OCI-LY7 (cell line): ENCODE results near the gene NALCN. TPM values are rescaled to one million over a fixed set of nuclear protein-coding genes. Genes with fewer than 3 reads are reported as not detected.

ENCODE experiments used
- BruUV-seq: library from RNA; stranded (reverse); fragments of 400-500 nt; replicated peaks from 2 replicates; lab custom pipeline; 2021; lab: Mats Ljungman, UMichigan
- CTCF ChIA-PET: fragments of 300-600 bp; sonication (Branson Sonifier 250); formaldehyde crosslinking; loops from one replicate; lab custom pipeline; 2022; ENCODE audit warnings: antibody characterized with exemption; ENCODE audit not compliant: unreplicated experiment; lab: Charles Lee
- POLR2A ChIA-PET: fragments of 300-600 bp; sonication (Branson Sonifier 250); formaldehyde crosslinking; loops from one replicate; lab custom pipeline; 2022; ENCODE audit warnings: antibody characterized with exemption; lab: Charles Lee
- DNase-seq: peaks from one replicate; pipeline ENCODE4 v3.0.0-alpha.2; 2015; ENCODE audit warnings: low spot score
- H2AFZ ChIP-seq: fragments of 200-600 bp; sonication (generic), shearing (Covaris generic); 2 replicates; pipeline ENCODE4 v1.6.1; 2014; ENCODE audit warnings: mild to moderate bottlenecking, antibody characterized with exemption, low read length, moderate library complexity
- H3K27ac ChIP-seq: fragments of 200-600 bp; sonication (generic); 2 replicates; pipeline ENCODE4 v1.5.1; 2014; ENCODE audit warnings: mixed run types, low read depth, mild to moderate bottlenecking, moderate library complexity, low read length, inconsistent platforms; ENCODE audit not compliant: poor library complexity, severe bottlenecking
- H3K36me3 ChIP-seq: fragments of 200-600 bp; sonication (generic); 2 replicates; pipeline ENCODE4 v1.6.1; 2014; ENCODE audit warnings: mild to moderate bottlenecking, antibody characterized with exemption, low read length, moderate library complexity, mixed read lengths; ENCODE audit not compliant: insufficient read depth
- H3K4me1 ChIP-seq: fragments of 200-600 bp; sonication (generic); 2 replicates; pipeline ENCODE4 v1.5.1; 2014; ENCODE audit warnings: mild to moderate bottlenecking, low read length; ENCODE audit not compliant: insufficient read depth, poor library complexity, severe bottlenecking
- H3K4me2 ChIP-seq: fragments of 200-600 bp; sonication (generic); 2 replicates; pipeline ENCODE4 v1.6.1; 2014; ENCODE audit warnings: mild to moderate bottlenecking, low read length
- H3K4me3 ChIP-seq: fragments of 200-600 bp; sonication (generic); 2 replicates; pipeline ENCODE4 v1.5.1; 2014; ENCODE audit warnings: mild to moderate bottlenecking, low read depth, low read length; ENCODE audit not compliant: poor library complexity, severe bottlenecking
- H3K79me2 ChIP-seq: fragments of 200-600 bp; sonication (generic); 2 replicates; pipeline ENCODE4 v1.6.1; 2016; ENCODE audit warnings: low read depth, mild to moderate bottlenecking, low read length, moderate library complexity, mixed read lengths; ENCODE audit not compliant: insufficient read depth
- H3K9me2 ChIP-seq: fragments of 200-600 bp; sonication (generic); 2 replicates; pipeline ENCODE4 v1.6.1; 2016; ENCODE audit warnings: mild to moderate bottlenecking, low read length, mixed read lengths; ENCODE audit not compliant: insufficient read depth
- H3K9me3 ChIP-seq: fragments of 200-600 bp; sonication (generic); 2 replicates; pipeline ENCODE4 v1.6.1; 2014; ENCODE audit warnings: mild to moderate bottlenecking, mixed run types, low read length, mixed read lengths
- H4K20me1 ChIP-seq: fragments of 200-600 bp; sonication (generic); 2 replicates; pipeline ENCODE4 v1.6.1; 2014; ENCODE audit warnings: mild to moderate bottlenecking, antibody characterized with exemption, low read length, moderate library complexity, mixed read lengths; ENCODE audit not compliant: insufficient read depth
- EZH2phosphoT487 ChIP-seq: fragments of 200-600 bp; sonication (generic); IDR thresholded peaks from 2 replicates; pipeline ENCODE4 v1.6.1; 2018; ENCODE audit warnings: low read depth, borderline replicate concordance, mild to moderate bottlenecking, mixed run types, antibody characterized with exemption, low read length, moderate library complexity, mixed read lengths
- intact Hi-C: fragments of 100-400 bp; cut with micrococcal nuclease; formaldehyde crosslinking; loops from one replicate; pipeline ENCODE4 v1.10.0; 2022; ENCODE audit not compliant: unreplicated experiment
- total RNA-seq, 2 experiments: library from RNA; depleted of rRNA in 1 of 2; stranded (reverse); fragments of >200 nt in 1 of 2; shearing (Covaris generic) in 1 of 2; gene quantifications; 2 replicates each; pipeline ENCODE4 v1.2.3, GENCODE V29; 2014 to 2022
- TF ChIP-seq, protein P1 (sequence below): fragments of 200-600 bp; sonication (generic); conservative IDR thresholded peaks from 2 replicates; pipeline ENCODE4 v1.5.1; 2014; ENCODE audit warnings: mild to moderate bottlenecking, antibody characterized with exemption, low read length, moderate library complexity, mixed read lengths

Gene NALCN
- total RNA-seq, 2 experiments from 2014 or later = not detected

DNA sequence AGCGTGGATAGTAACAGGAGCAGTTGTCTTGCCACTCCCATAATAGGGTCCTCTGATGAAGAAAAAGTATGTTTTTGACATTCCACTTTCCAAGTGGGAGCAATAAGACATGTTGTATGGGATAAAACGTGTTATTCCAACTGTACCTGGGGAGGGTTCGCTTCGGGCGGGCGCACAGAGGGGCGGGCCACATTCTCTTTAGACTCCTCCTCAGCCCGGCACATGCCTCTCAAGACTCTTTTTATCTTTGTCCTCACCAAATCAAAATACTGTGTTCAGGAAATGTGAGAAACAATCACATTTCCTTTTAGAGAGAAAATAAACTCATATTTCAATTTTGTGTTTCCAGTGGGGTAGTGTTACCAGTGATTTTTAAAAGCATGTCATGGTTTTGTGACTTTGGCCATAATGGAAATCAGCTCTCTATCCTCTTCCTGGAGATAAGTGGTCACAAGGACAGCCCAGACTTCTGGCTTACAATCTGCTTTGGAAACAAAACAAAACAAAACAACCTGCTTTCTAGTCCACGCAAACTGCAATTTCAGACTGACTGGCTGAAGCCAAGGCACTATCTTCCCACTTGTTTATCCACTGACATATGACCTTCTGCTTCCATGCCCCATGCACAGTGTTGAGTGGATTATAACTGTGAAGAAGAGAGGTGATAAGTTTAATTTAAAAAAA lies 276.1 kb downstream of the NALCN start:
- intact Hi-C loops = no loop called here
- H2AFZ ChIP-seq = no peak overlapping the region
- H3K36me3 ChIP-seq = no peaks in the 10 kb centered on the region
- H4K20me1 ChIP-seq = no peaks in the 10 kb centered on the region
- no peak for DNase-seq
- no TSS peak for BruUV-seq
- no peak overlapping the region for H3K4me2 ChIP-seq
- POLR2A ChIA-PET = no interaction called here
- H3K9me2 ChIP-seq = no peaks in the 10 kb centered on the region
- no peak overlapping the region for H3K4me3 ChIP-seq
- no peaks in the 10 kb centered on the region for H3K4me1 ChIP-seq
- CTCF ChIA-PET = no interaction called here
- H3K27ac ChIP-seq = no peak overlapping the region
- H3K9me3 ChIP-seq = no peaks in the 10 kb centered on the region
- H3K79me2 ChIP-seq = no peaks in the 10 kb centered on the region
- TF ChIP-seq, protein P1, sequence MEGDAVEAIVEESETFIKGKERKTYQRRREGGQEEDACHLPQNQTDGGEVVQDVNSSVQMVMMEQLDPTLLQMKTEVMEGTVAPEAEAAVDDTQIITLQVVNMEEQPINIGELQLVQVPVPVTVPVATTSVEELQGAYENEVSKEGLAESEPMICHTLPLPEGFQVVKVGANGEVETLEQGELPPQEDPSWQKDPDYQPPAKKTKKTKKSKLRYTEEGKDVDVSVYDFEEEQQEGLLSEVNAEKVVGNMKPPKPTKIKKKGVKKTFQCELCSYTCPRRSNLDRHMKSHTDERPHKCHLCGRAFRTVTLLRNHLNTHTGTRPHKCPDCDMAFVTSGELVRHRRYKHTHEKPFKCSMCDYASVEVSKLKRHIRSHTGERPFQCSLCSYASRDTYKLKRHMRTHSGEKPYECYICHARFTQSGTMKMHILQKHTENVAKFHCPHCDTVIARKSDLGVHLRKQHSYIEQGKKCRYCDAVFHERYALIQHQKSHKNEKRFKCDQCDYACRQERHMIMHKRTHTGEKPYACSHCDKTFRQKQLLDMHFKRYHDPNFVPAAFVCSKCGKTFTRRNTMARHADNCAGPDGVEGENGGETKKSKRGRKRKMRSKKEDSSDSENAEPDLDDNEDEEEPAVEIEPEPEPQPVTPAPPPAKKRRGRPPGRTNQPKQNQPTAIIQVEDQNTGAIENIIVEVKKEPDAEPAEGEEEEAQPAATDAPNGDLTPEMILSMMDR = no peak
- no peak for TF ChIP-seq EZH2phosphoT487

DNA sequence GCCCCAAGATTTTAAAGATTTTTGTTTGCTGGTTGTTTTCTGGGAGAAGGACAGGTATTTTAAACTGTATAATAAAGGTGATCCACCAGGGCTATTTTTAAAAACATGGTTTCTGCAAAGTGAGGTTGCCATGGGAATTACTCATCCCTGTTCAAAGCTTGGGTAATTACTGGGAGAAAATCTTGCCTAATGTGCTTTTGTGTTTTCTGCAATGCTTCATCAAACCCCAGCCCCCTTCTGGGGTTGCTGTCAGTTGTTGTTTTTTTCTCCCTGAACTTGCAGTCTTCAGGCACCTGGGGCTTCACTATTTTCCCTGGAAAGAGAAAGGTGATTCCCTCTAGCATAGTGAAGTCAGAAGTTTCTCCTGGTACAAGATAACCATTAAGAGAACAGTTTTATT lies 277.2 kb downstream of the NALCN start:
- no peak overlapping the region for H3K4me3 ChIP-seq
- H3K4me2 ChIP-seq = no peak overlapping the region
- no peaks in the 10 kb centered on the region for H3K9me3 ChIP-seq
- TF ChIP-seq, protein P1 = no peak
- TF ChIP-seq EZH2phosphoT487 = no peak
- H3K36me3 ChIP-seq = no peaks in the 10 kb centered on the region
- H4K20me1 ChIP-seq = no peaks in the 10 kb centered on the region
- H3K27ac ChIP-seq = no peak overlapping the region
- DNase-seq = no peak
- H3K4me1 ChIP-seq = no peaks in the 10 kb centered on the region
- ChIA-PET CTCF (no interaction called here), POLR2A (no interaction called here)
- H2AFZ ChIP-seq = no peak overlapping the region
- intact Hi-C loops = no loop called here
- H3K9me2 ChIP-seq = no peaks in the 10 kb centered on the region
- H3K79me2 ChIP-seq = no peaks in the 10 kb centered on the region
- BruUV-seq = no TSS peak

DNA sequence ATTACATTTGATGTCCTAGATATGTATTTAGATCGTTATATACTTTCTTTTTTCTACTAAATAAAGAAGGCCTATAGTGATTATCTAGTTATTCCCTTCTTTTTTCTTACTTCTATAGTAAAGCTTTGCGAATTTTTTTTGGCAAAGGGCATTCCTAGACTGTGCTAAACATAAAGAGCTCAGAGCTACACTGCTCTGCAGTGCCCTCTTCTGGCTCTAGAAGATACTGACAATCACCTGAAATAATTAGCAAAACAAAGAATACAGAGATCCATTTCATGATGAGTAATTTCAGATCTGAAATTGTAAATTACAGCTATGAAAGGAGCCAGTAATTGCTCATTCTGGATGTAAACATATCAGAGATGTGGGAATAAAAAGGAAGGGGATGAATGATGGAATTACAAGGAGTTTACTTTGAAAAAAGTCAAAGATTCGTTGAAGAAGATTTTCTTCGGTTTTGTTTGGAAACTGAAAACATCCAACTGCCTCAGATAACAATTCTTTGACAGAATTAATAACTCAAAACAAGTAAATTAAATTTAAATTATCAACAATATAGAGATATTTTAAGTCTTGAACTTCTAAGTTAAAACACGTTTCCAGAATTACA lies 288.5 kb downstream of the NALCN start:
- no peak for TF ChIP-seq EZH2phosphoT487
- TF ChIP-seq, protein P1 = peak; percentile 76
- Histone ChIP-seq H3K9me3 (no peaks in the 10 kb centered on the region), H3K4me2 (no peak overlapping the region), H3K9me2 (no peaks in the 10 kb centered on the region), H3K36me3 (no peaks in the 10 kb centered on the region), H3K79me2 (no peaks in the 10 kb centered on the region), H3K27ac (no peak overlapping the region), H4K20me1 (no peaks in the 10 kb centered on the region), H2AFZ (no peak overlapping the region), H3K4me3 (no peak overlapping the region), H3K4me1 (no peaks in the 10 kb centered on the region)
- CTCF ChIA-PET = no interaction called here
- BruUV-seq = no TSS peak
- POLR2A ChIA-PET = interaction anchor here (0.6 to 0.9 kb wide), 2 partner anchors 33 to 52 kb away, joined by 3 read pairs; no protein-coding TSS in a partner anchor
- intact Hi-C loops = no loop called here
- peak; percentile 2 for DNase-seq
